ENCODE results near the gene MDH1B.

- TF ChIP-seq CTCF (IDR thresholded peaks at IDR 0.05) (no peak), REST (IDR thresholded peaks at IDR 0.05; ENCODE audit: insufficient read depth in 1 of 2, low read depth in 2 of 2, low read length in 1 of 2) (no peak)
These were observed 25.3 kb upstream of the MDH1B start for GRCh38 chr2:206790311-206790935.
